22Rv1 (cell line): ENCODE measurements around the gene TWNK.

Experiments used
- CTCF ChIP-seq: fragments of 450-650 bp; IDR thresholded peaks from 2 replicates; pipeline ENCODE4 v1.5.1; 2017; ENCODE audit warnings: mild to moderate bottlenecking
- ZFX ChIP-seq: fragments of 450-650 bp; IDR thresholded peaks from 2 replicates; pipeline ENCODE4 v1.6.1; 2017; ENCODE audit warnings: antibody characterized with exemption, borderline replicate concordance

- TF ChIP-seq CTCF (no peak), ZFX (no peak)
Measured at GRCh38 chr10:100948916-100949315, 38.4 kb upstream of the TWNK start.
